ENCODE data around the gene PLA2G1B.

GRCh38 chr12:120292411-120292660 is 35.2 kb downstream of the PLA2G1B start:
- TF ChIP-seq CTCF (IDR thresholded peaks at IDR 0.05; ENCODE audit: low read length) (no peak), EZH2 (optimal IDR thresholded peaks at IDR 0.05; ENCODE audit: low read depth, low read length) (no peak)
